B cell (primary cell): Measurements from ENCODE around the gene PCDHA6. TPM values are rescaled to one million over a fixed set of nuclear protein-coding genes. Genes with fewer than 3 reads are reported as not detected.

Source experiments
- ATAC-seq: fragments of 200-7000 bp; cut with Tn5 transposase; one replicate; pipeline ENCODE4 v1.10.0; 2021; ENCODE audit warnings: low read depth, mild to moderate bottlenecking, moderate number of reproducible peaks, moderate library complexity
- CTCF ChIA-PET: fragments of 350-600 bp; sonication (Branson Sonifier 250); formaldehyde crosslinking; loops from one replicate; lab custom pipeline; 2021; ENCODE audit warnings: antibody characterized with exemption, inconsistent platforms; lab: Charles Lee
- POLR2A ChIA-PET: fragments of 350-600 bp; sonication (Branson Sonifier 250); formaldehyde crosslinking; loops from one replicate; lab custom pipeline; 2021; ENCODE audit warnings: antibody characterized with exemption; lab: Charles Lee
- DNase-seq: peaks from one replicate; pipeline ENCODE4 v3.0.0; 2013
- H2AFZ ChIP-seq: 2 replicates; pipeline ENCODE4 v1.6.1; 2012; ENCODE audit warnings: mild to moderate bottlenecking, low read depth, low read length; ENCODE audit not compliant: insufficient read depth, poor library complexity, severe bottlenecking
- H3K27ac ChIP-seq, 2 donors: 1 replicate in 1 of 2; 2 replicates in 1 of 2; pipeline ENCODE4 v1.5.1; 2012 to 2013; ENCODE audit warnings: low read length in 2 of 2, mild to moderate bottlenecking in 2 of 2, moderate library complexity in 1 of 2
- H3K27me3 ChIP-seq, 4 experiments: fragments of 200-600 bp in 1 of 4; sonication (generic) in 1 of 4; replicated peaks in 1 of 4; 1 replicate in 2 of 4; 2 replicates in 2 of 4; pipeline versions ENCODE4 v1.6.1 to v1.7.0; 2013 to 2016; ENCODE audit warnings: low read length in 3 of 4, mild to moderate bottlenecking in 2 of 4, mixed read lengths in 1 of 4, moderate library complexity in 1 of 4; ENCODE audit not compliant: insufficient read depth in 4 of 4, control insufficient read depth in 3 of 4; ENCODE audit errors: control extremely low read depth in 1 of 4
- H3K36me3 ChIP-seq, 2 experiments: replicated peaks in 1 of 2; 1 replicate in 1 of 2; 2 replicates in 1 of 2; pipeline versions ENCODE4 v1.6.1 to v1.7.1; 2013; ENCODE audit warnings: low read length in 1 of 2; ENCODE audit not compliant: insufficient read depth in 2 of 2, control insufficient read depth in 1 of 2; ENCODE audit errors: control extremely low read depth in 1 of 2, extremely low read depth in 1 of 2
- H3K4me1 ChIP-seq, 2 donors: fragments of 200-600 bp in 1 of 2; sonication (generic) in 1 of 2; 1 replicate in 1 of 2; 2 replicates in 1 of 2; pipeline versions ENCODE4 v1.5.1 to v1.6.1; 2013 to 2017; ENCODE audit warnings: low read length in 2 of 2; ENCODE audit not compliant: control insufficient read depth in 2 of 2, insufficient read depth in 2 of 2
- H3K4me2 ChIP-seq: replicated peaks from 2 replicates; pipeline ENCODE3; 2012; ENCODE audit warnings: mild to moderate bottlenecking, low read depth, low read length; ENCODE audit not compliant: poor library complexity, severe bottlenecking
- H3K4me3 ChIP-seq, 5 experiments: fragments of 200-600 bp in 1 of 5; sonication (generic) in 1 of 5; 1 replicate in 3 of 5; 2 replicates in 2 of 5; pipeline versions ENCODE4 v1.5.1 to v1.7.0; 2011 to 2016; ENCODE audit warnings: low read length in 4 of 5, mild to moderate bottlenecking in 4 of 5, low read depth in 2 of 5, control low read depth in 1 of 5, moderate library complexity in 1 of 5; ENCODE audit not compliant: insufficient read depth in 1 of 5; ENCODE audit errors: control extremely low read depth in 1 of 5, extremely low read depth in 1 of 5
- H3K79me2 ChIP-seq: fragments of 200-600 bp; sonication (generic); one replicate; pipeline ENCODE4 v1.6.0; 2016; ENCODE audit warnings: low read length; ENCODE audit not compliant: control insufficient read depth, insufficient read depth
- H3K9ac ChIP-seq: fragments of 200-600 bp; sonication (generic); 2 replicates; pipeline ENCODE4 v1.6.1; 2017; ENCODE audit warnings: mild to moderate bottlenecking, low read length, moderate library complexity
- H3K9me3 ChIP-seq, 3 donors: one replicate each; pipeline versions ENCODE4 v1.6.1 to v1.7.1; 2013; ENCODE audit warnings: low read length in 2 of 3; ENCODE audit not compliant: control insufficient read depth in 2 of 3, insufficient read depth in 1 of 3; ENCODE audit errors: control extremely low read depth in 1 of 3
- H4K20me1 ChIP-seq: 2 replicates; pipeline ENCODE4 v1.6.0; 2012; ENCODE audit warnings: mild to moderate bottlenecking, low read length; ENCODE audit not compliant: insufficient read depth, control insufficient read depth, poor library complexity, severe bottlenecking
- H3K27ac Mint-ChIP-seq: one replicate; pipeline ENCODE4 v1.8.0; 2021; ENCODE audit warnings: mixed read lengths
- H3K27me3 Mint-ChIP-seq: one replicate; pipeline ENCODE4 v1.8.0; 2021; ENCODE audit warnings: mixed read lengths
- H3K4me1 Mint-ChIP-seq: one replicate; pipeline ENCODE4 v1.8.0; 2021; ENCODE audit warnings: mixed read lengths
- H3K4me3 Mint-ChIP-seq: one replicate; pipeline ENCODE4 v1.8.0; 2021; ENCODE audit warnings: mixed read lengths
- H3K9me3 Mint-ChIP-seq: one replicate; pipeline ENCODE4 v1.8.0; 2022; ENCODE audit warnings: mixed read lengths; ENCODE audit not compliant: insufficient read depth
- CTCF ChIP-seq: fragments of 200-600 bp; IDR thresholded peaks from one replicate; pipeline ENCODE4 v1.8.0; 2022; ENCODE audit warnings: antibody characterized with exemption, mild to moderate bottlenecking
- EZH2 ChIP-seq: IDR thresholded peaks from 2 replicates; pipeline ENCODE4 v1.6.1; 2012; ENCODE audit warnings: borderline replicate concordance, low read depth, mild to moderate bottlenecking, moderate library complexity, low read length; ENCODE audit not compliant: insufficient read depth, poor library complexity, severe bottlenecking
- WGBS: methylation state at CpG from one replicate; pipeline ENCODE4 v1.1.5; 2013; ENCODE audit warnings: missing lambda C conversion rate; ENCODE audit not compliant: insufficient coverage; 5-methylcytosine and 5-hydroxymethylcytosine counted together
- intact Hi-C: fragments of 100-400 bp; cut with micrococcal nuclease; formaldehyde crosslinking; loops from one replicate; pipeline ENCODE4 v1.10.0; 2022
- polyA minus RNA-seq: library from RNA; depleted of rRNA, polyadenylated mRNA; stranded (reverse); fragments of >200 nt; gene quantifications from 2 replicates; pipeline ENCODE4 v1.2.3, GENCODE V29; 2012
- polyA plus RNA-seq: library from polyadenylated mRNA; depleted of rRNA; stranded (reverse); fragments of >200 nt; gene quantifications from 2 replicates; pipeline ENCODE4 v1.2.3, GENCODE V29; 2012
- total RNA-seq, 2 donors: library from RNA; stranded (reverse); fragments of 120-200 nt in 1 of 2; gene quantifications; 1 replicate in 1 of 2; 2 replicates in 1 of 2; pipeline versions ENCODE4 v1.2.3 to v1.2.4, GENCODE V29; 2013 to 2022

Gene PCDHA6
- total RNA-seq (not detected in 2 replicates), polyA plus RNA-seq (not detected in 2 replicates), polyA minus RNA-seq (not detected in 2 replicates)
- total RNA-seq (2013) = not detected

GRCh38 chr5:140827704-140828361 lies at the start of gene PCDHA6:
Gene PCDHA6, plus strand, starts transcription at chr5:140827960. Its CDS starts 132 bp downstream, at chr5:140828092.
- H3K4me3 Mint-ChIP-seq = no peak within 1 kb of the TSS
- 38% methylated on average over 20 of the region's 27 CpGs for WGBS
- H3K4me1 ChIP-seq = no peaks in the 10 kb centered on the region
- no peaks in the 10 kb centered on the region for H4K20me1 ChIP-seq
- no peaks in the 10 kb centered on the region for H3K4me1 Mint-ChIP-seq
- peaks cover 22% of the 10 kb centered on the region for H3K27me3 Mint-ChIP-seq
- no peak for DNase-seq
- H3K27me3 ChIP-seq = peaks cover 0 to 14% (median 6%) of the 10 kb centered on the region in 4 experiments
- ChIA-PET POLR2A (no interaction called here), CTCF (no interaction called here)
- no peak within 1 kb of the TSS for H3K9ac ChIP-seq
- TF ChIP-seq EZH2 = no peak
- no peak for TF ChIP-seq CTCF
- H3K27ac ChIP-seq = no peak within 1 kb of the TSS
- H3K36me3 ChIP-seq = no peaks in the 10 kb centered on the region
- H3K4me2 ChIP-seq = no peak within 1 kb of the TSS
- H3K27ac Mint-ChIP-seq = no peak within 1 kb of the TSS
- H3K9me3 ChIP-seq = peaks cover 0 to 35% (median 2%) of the 10 kb centered on the region in 3 donors
- intact Hi-C loops = no loop called here
- peaks cover 6% of the 10 kb centered on the region for H3K9me3 Mint-ChIP-seq
- ATAC-seq = no peak
- H3K4me3 ChIP-seq = no peak within 1 kb of the TSS
- no peaks in the 10 kb centered on the region for H3K79me2 ChIP-seq
- no peak within 1 kb of the TSS for H2AFZ ChIP-seq

GRCh38 chr5:140780512-140780911 lies 47.2 kb upstream of the PCDHA6 start:
- Histone ChIP-seq H3K79me2 (no peaks in the 10 kb centered on the region), H3K36me3 (no peaks in the 10 kb centered on the region), H2AFZ (no peak overlapping the region), H3K9ac (no peak overlapping the region), H3K4me1 (no peaks in the 10 kb centered on the region), H4K20me1 (no peaks in the 10 kb centered on the region), H3K4me2 (no peak overlapping the region), H3K9me3 (peaks cover 4 to 42% (median 28%) of the 10 kb centered on the region in 3 donors), H3K27ac (no peak overlapping the region), H3K27me3 (peaks cover 0 to 8% (median 0%) of the 10 kb centered on the region in 4 experiments), H3K4me3 (no peak overlapping the region)
- Mint-ChIP-seq H3K9me3 (peaks cover 30% of the 10 kb centered on the region), H3K27ac (no peak overlapping the region), H3K4me3 (no peak overlapping the region), H3K27me3 (peaks cover 9% of the 10 kb centered on the region), H3K4me1 (no peaks in the 10 kb centered on the region)
- no peak for TF ChIP-seq EZH2
- no peak for TF ChIP-seq CTCF
- ATAC-seq (no peak), DNase-seq (no peak)
- no CpG with 5 or more reads among the region's 1 CpG for WGBS
- ChIA-PET CTCF (no interaction called here), POLR2A (no interaction called here)
- intact Hi-C loops = no loop called here
